ENCODE results near the gene GPRC5D.

GPRC5D gene

DNA sequence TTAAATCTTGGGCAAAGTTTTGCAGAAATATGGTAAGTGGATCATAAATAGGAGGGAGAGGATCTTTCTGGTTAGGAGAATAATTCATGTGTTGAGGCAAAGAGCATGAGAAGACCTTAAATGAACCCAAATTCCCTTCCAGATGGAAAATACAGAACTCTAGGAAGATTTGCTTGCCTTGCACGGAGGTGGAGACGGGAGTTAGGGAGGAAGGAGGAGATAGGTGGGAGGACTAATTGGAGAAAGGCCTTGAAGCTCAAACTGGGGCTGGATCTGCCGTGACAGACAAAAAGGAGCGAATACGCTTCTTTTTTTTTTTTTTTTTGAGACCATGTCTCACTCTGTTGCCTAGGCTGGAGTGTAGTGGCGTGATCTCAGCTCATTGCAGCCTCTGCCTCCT lies 54.7 kb downstream of the GPRC5D start:
- no peak for DNase-seq (ENCODE audit: low read depth)
- no peak overlapping the region for H3K4me3 ChIP-seq (ENCODE audit: low read depth, low read length)
- TF ChIP-seq, protein P1, sequence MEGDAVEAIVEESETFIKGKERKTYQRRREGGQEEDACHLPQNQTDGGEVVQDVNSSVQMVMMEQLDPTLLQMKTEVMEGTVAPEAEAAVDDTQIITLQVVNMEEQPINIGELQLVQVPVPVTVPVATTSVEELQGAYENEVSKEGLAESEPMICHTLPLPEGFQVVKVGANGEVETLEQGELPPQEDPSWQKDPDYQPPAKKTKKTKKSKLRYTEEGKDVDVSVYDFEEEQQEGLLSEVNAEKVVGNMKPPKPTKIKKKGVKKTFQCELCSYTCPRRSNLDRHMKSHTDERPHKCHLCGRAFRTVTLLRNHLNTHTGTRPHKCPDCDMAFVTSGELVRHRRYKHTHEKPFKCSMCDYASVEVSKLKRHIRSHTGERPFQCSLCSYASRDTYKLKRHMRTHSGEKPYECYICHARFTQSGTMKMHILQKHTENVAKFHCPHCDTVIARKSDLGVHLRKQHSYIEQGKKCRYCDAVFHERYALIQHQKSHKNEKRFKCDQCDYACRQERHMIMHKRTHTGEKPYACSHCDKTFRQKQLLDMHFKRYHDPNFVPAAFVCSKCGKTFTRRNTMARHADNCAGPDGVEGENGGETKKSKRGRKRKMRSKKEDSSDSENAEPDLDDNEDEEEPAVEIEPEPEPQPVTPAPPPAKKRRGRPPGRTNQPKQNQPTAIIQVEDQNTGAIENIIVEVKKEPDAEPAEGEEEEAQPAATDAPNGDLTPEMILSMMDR (IDR thresholded peaks at IDR 0.05; ENCODE audit: low read depth, low read length, missing control alignments): no peak

- no peak overlapping the region for H3K4me3 ChIP-seq (ENCODE audit: low read depth, low read length)
- DNase-seq (ENCODE audit: low read depth): no peak
- TF ChIP-seq, protein P1 (IDR thresholded peaks at IDR 0.05; ENCODE audit: low read depth, low read length, missing control alignments): no peak
Observed at GRCh38 chr12:12896260-12896659, 55.7 kb downstream of the GPRC5D start.

DNA sequence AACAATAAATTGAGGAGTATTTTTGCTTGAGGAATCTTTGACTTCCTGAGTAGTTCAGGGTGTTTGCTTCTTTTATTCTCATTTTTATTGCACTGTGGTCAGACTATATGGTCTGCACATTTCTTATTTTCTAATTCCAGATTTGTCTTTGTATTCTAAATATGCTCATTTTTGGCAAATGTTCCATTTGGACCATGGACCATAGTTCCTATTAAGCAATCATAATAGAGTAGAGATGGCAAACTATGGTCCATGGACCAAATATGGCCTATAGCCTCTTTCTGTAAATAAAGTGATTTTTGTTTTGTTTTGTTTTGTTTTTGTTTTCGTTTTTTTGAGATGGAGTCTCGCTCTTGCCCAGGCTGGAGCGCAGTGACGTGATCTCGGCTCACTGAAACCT lies 58.5 kb downstream of the GPRC5D start:
- DNase-seq (ENCODE audit: low read depth): no peak
- H3K4me3 ChIP-seq (ENCODE audit: low read depth, low read length): no peak overlapping the region
- TF ChIP-seq, protein P1 (IDR thresholded peaks at IDR 0.05; ENCODE audit: low read depth, low read length, missing control alignments): no peak

- TF ChIP-seq, protein P1 (IDR thresholded peaks at IDR 0.05; ENCODE audit: low read depth, low read length, missing control alignments): no peak
- no peak overlapping the region for H3K4me3 ChIP-seq (ENCODE audit: low read depth, low read length)
- DNase-seq (ENCODE audit: low read depth): no peak
Observed at GRCh38 chr12:12892681-12893141, 59.3 kb downstream of the GPRC5D start.

- DNase-seq (ENCODE audit: low read depth): no peak
- no peak overlapping the region for H3K4me3 ChIP-seq (ENCODE audit: low read depth, low read length)
- TF ChIP-seq, protein P1 (IDR thresholded peaks at IDR 0.05; ENCODE audit: low read depth, low read length, missing control alignments): no peak
Observed at GRCh38 chr12:12891881-12892355, 60.1 kb downstream of the GPRC5D start.

- no peak within 1 kb of the TSS for H3K4me3 ChIP-seq (ENCODE audit: low read depth, low read length)
- TF ChIP-seq, protein P1 (IDR thresholded peaks at IDR 0.05; ENCODE audit: low read depth, low read length, missing control alignments): no peak
- DNase-seq (ENCODE audit: low read depth): no peak
Observed at GRCh38 chr12:12891080-12891880, 60.7 kb downstream of the GPRC5D start, which contains the start of gene GPRC5A. GPRC5A (plus strand) TSS chr12:12891562; CDS start chr12:12908250, 16,688 bp downstream.

All from GM12864 (cell line).